Osteoblast (primary cell): Measurements from ENCODE around the gene CSNK1E. TPM values are rescaled to one million over a fixed set of nuclear protein-coding genes. Genes with fewer than 3 reads are reported as not detected.

Source experiments
- DNase-seq: peaks from one replicate; pipeline ENCODE4 v3.0.0; 2011; ENCODE audit warnings: low spot score, mixed read lengths; ENCODE audit not compliant: insufficient read length; ENCODE audit errors: missing footprints
- H2AFZ ChIP-seq: 2 replicates; pipeline ENCODE4 v1.6.0; 2011; ENCODE audit warnings: mild to moderate bottlenecking, low read length
- H3K27ac ChIP-seq: 2 replicates; pipeline ENCODE4 v1.5.1; 2011; ENCODE audit warnings: mild to moderate bottlenecking, low read depth, low read length, moderate library complexity
- H3K27me3 ChIP-seq: 2 replicates; pipeline ENCODE4 v1.6.0; 2012; ENCODE audit warnings: mild to moderate bottlenecking, control low read depth, inconsistent platforms, low read length, moderate library complexity; ENCODE audit not compliant: insufficient read depth
- H3K36me3 ChIP-seq: 2 replicates; pipeline ENCODE4 v1.5.1; 2011; ENCODE audit warnings: mild to moderate bottlenecking, low read length, control low read depth, moderate library complexity; ENCODE audit not compliant: insufficient read depth
- H3K4me1 ChIP-seq: 2 replicates; pipeline ENCODE4 v1.5.1; 2011; ENCODE audit warnings: mild to moderate bottlenecking, low read length, control low read depth, moderate library complexity; ENCODE audit not compliant: insufficient read depth
- H3K4me2 ChIP-seq: 2 replicates; pipeline ENCODE4 v1.6.0; 2011; ENCODE audit warnings: mild to moderate bottlenecking, low read length; ENCODE audit not compliant: insufficient read depth
- H3K4me3 ChIP-seq: fragments of 200-600 bp; sonication (generic); 3 replicates; pipeline ENCODE4 v1.5.1; 2012; ENCODE audit warnings: mild to moderate bottlenecking, low read length, inconsistent platforms; ENCODE audit not compliant: insufficient read depth
- H3K79me2 ChIP-seq: 2 replicates; pipeline ENCODE4 v1.6.0; 2012; ENCODE audit warnings: mild to moderate bottlenecking, low read length, control low read depth, inconsistent platforms; ENCODE audit not compliant: insufficient read depth
- H3K9me3 ChIP-seq: 2 replicates; pipeline ENCODE4 v1.5.1; 2011; ENCODE audit warnings: low read depth, low read length, control low read depth
- H4K20me1 ChIP-seq: 2 replicates; pipeline ENCODE4 v1.6.0; 2012; ENCODE audit warnings: mild to moderate bottlenecking, low read length, control low read depth; ENCODE audit not compliant: insufficient read depth
- total RNA-seq: library from RNA; depleted of rRNA; stranded (reverse); fragments of >200 nt; gene quantifications from 2 replicates; pipeline ENCODE4 v1.2.3, GENCODE V29; 2012
- TF ChIP-seq, protein P1 (sequence below): IDR thresholded peaks from 2 replicates; pipeline ENCODE4 v1.5.1; 2011; ENCODE audit warnings: mild to moderate bottlenecking, low read depth, low read length, moderate library complexity; ENCODE audit errors: extremely low read depth

The CSNK1E gene
- total RNA-seq, 1 donor, result 152 TPM

DNA sequence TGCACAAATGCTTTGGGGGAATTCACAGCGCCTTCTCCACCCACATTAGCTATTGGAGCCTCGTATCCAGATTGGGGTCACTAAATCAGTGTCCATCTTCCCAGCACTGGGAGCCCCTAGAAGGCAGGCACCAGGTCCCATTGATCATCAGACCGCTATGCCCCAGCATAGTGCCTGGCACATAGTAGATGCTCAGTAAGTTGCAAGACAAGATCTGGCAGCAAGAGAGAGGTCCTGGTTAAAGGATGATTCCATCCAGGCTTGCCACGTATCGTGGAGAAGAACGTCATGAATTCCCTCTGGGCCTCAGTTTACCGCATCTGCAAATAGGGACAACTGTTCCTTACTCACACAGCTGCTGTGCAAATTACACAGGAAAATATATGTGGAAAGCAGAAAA, 46.1 kb downstream of the CSNK1E start:
- Histone ChIP-seq H3K4me3 (peak overlapping the region; percentile 98), H3K79me2 (peaks cover 70% of the 10 kb centered on the region), H3K36me3 (peaks cover 10% of the 10 kb centered on the region), H3K27ac (peak overlapping the region; percentile 76), H3K27me3 (no peaks in the 10 kb centered on the region), H4K20me1 (peaks cover 48% of the 10 kb centered on the region), H3K4me1 (peaks cover 30% of the 10 kb centered on the region), H3K9me3 (no peaks in the 10 kb centered on the region), H2AFZ (no peak overlapping the region), H3K4me2 (peak overlapping the region; percentile 100)
- DNase-seq, result no peak
- TF ChIP-seq, protein P1, sequence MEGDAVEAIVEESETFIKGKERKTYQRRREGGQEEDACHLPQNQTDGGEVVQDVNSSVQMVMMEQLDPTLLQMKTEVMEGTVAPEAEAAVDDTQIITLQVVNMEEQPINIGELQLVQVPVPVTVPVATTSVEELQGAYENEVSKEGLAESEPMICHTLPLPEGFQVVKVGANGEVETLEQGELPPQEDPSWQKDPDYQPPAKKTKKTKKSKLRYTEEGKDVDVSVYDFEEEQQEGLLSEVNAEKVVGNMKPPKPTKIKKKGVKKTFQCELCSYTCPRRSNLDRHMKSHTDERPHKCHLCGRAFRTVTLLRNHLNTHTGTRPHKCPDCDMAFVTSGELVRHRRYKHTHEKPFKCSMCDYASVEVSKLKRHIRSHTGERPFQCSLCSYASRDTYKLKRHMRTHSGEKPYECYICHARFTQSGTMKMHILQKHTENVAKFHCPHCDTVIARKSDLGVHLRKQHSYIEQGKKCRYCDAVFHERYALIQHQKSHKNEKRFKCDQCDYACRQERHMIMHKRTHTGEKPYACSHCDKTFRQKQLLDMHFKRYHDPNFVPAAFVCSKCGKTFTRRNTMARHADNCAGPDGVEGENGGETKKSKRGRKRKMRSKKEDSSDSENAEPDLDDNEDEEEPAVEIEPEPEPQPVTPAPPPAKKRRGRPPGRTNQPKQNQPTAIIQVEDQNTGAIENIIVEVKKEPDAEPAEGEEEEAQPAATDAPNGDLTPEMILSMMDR, result no peak

DNA sequence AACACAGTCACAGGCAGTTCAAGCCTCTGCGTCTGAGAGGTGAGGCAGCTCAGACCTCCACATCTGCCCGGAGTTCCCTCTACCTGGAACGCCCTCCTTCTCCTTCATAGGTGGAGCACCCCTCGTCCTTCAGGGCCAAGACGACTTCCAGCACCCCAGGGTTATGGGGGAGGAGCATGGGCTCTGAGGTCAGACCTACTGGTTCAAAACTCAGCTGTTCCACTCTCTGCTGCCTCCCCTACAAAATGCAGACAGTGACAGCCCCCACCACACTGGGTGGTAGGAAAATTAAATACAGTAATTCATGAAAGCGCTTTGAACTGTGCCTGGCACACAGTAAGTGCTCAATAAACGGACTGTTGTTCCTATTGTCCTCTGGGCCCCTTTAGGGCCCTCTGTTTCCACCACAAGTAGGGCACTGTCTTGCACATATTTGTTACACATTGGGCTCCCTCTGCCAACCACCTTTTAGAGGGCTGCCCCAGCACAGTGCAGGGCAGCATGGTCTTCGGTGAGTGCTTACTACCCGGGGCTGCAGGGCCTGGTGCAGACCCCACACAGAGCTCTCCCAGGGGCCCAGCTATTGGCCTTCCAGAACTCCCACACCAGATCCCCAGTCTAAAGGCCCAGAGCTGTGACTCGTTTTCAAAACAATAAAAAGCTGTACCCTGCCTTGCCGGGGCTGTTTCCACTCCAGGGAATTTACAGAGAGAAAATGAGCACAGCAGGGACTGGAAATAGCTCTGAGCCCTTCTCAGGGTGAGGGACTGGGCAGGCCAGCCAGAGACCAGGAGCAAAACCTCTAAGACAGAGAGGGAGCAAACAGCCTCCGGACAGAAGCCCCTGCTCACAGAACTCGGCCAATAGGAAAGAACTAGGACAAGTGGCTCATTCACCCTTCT, 46.9 kb downstream of the CSNK1E start:
- no peak for DNase-seq

DNA sequence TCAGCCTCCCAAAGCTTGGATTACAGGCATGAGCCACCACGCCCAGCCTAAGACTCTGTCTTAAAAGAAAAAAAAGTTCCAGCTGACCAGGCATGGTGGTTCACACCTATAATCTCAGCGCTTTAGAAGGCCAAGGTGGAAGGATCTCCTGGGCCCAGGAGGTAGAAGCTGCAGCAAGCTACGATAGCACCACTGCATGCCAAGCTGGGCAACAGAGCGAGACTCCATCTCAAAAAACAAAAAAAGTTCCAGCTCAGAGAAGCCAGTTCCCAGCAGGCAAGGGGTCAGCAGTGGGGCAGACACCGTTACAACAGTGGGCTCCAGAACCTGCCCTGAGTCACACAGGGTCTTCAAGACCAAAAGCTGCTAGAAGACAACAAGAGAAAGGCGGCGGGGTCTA, 47.8 kb downstream of the CSNK1E start:
- Histone ChIP-seq H3K4me3 (no peak overlapping the region), H3K4me2 (no peak overlapping the region), H2AFZ (no peak overlapping the region), H3K27ac (peak overlapping the region; percentile 76), H3K4me1 (peaks cover 30% of the 10 kb centered on the region), H3K79me2 (peaks cover 86% of the 10 kb centered on the region), H3K27me3 (no peaks in the 10 kb centered on the region), H4K20me1 (peaks cover 64% of the 10 kb centered on the region), H3K36me3 (peaks cover 18% of the 10 kb centered on the region), H3K9me3 (no peaks in the 10 kb centered on the region)
- DNase-seq, result no peak
- TF ChIP-seq, protein P1, result no peak

More for the DNA sequence above, 46.9 kb downstream of the CSNK1E start:
- Histone ChIP-seq H3K27me3 (no peaks in the 10 kb centered on the region), H3K27ac (peak overlapping the region; percentile 76), H3K4me3 (peak overlapping the region; percentile 98), H3K4me2 (peak overlapping the region; percentile 100), H3K9me3 (no peaks in the 10 kb centered on the region), H3K79me2 (peaks cover 77% of the 10 kb centered on the region), H4K20me1 (peaks cover 55% of the 10 kb centered on the region), H2AFZ (no peak overlapping the region), H3K36me3 (peaks cover 14% of the 10 kb centered on the region), H3K4me1 (peaks cover 30% of the 10 kb centered on the region)
- TF ChIP-seq, protein P1, result no peak

DNA sequence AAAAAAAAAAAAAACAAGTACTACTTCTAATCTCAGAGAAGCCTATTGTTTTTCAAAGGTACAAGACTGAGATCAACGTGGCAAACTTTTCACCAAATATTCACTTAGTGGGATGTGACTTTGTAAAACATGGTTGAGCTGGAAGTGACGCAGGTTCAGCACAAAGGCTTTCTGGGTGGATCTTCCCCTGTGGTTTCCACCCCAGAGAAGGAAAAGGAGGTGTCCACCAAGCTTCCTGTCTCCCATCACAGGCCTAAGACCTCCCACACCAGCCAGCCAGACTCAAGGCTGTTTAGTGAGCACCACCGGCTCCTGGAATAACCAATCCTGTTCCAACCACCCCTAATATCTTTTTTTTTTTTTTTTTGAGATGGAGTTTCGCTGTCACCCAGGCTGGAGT, 50.1 kb downstream of the CSNK1E start:
- Histone ChIP-seq H3K27ac (no peak overlapping the region), H3K9me3 (no peaks in the 10 kb centered on the region), H3K4me3 (no peak overlapping the region), H3K36me3 (peaks cover 30% of the 10 kb centered on the region), H3K27me3 (no peaks in the 10 kb centered on the region), H3K4me1 (peaks cover 24% of the 10 kb centered on the region), H4K20me1 (peaks cover 82% of the 10 kb centered on the region), H2AFZ (no peak overlapping the region), H3K4me2 (no peak overlapping the region), H3K79me2 (peaks cover 100% of the 10 kb centered on the region)
- peak; percentile 84 for DNase-seq
- TF ChIP-seq, protein P1, result no peak
